ENCODE measurements around the gene SMIM41. TPM values are rescaled to one million over a fixed set of nuclear protein-coding genes. Genes with fewer than 3 reads are reported as not detected.

Gene SMIM41
- polyA plus RNA-seq, 3 donors, result not detected

GRCh38 chr12:52062167-52063081, 17.1 kb upstream of the SMIM41 start:
- Mint-ChIP-seq H3K4me3 (no peak overlapping the region), H3K27ac (no peak overlapping the region)
- no peak for TF ChIP-seq CTCF (IDR thresholded peaks at IDR 0.05)

GRCh38 chr12:52063082-52063924, 16.2 kb upstream of the SMIM41 start:
- Mint-ChIP-seq H3K27me3 (ENCODE audit: low read depth in 3 of 3) (peaks cover 2 to 23% (median 19%) of the 10 kb centered on the region in 3 donors), H3K27ac (peak overlapping the region in 1 of 7 donors; percentile 36), H3K36me3 (peaks cover 0 to 7% of the 10 kb centered on the region in 2 donors), H3K4me3 (no peak overlapping the region), H3K9me3 (peaks cover 0 to 4% (median 0%) of the 10 kb centered on the region in 7 donors), H3K4me1 (peaks cover 16% of the 10 kb centered on the region)
- DNase-seq, result no peak
- no peaks in the 10 kb centered on the region for H3K4me1 ChIP-seq (ENCODE audit: control insufficient read depth in 1 of 2, insufficient read depth in 2 of 2, low read length in 2 of 2)
- H3K79me2 ChIP-seq (ENCODE audit: insufficient read depth, low read length), result no peaks in the 10 kb centered on the region
- no peak for TF ChIP-seq CTCF (IDR thresholded peaks at IDR 0.05)
- no peak overlapping the region for H3K4me2 ChIP-seq (replicated peaks; ENCODE audit: extremely low read depth, low read length, poor library complexity, severe bottlenecking)
- intact Hi-C loops (cut with micrococcal nuclease), result no loop called here
- H2AFZ ChIP-seq (ENCODE audit: insufficient read depth, low read depth, low read length, poor library complexity, severe bottlenecking), result no peak overlapping the region
- H3K9ac ChIP-seq (ENCODE audit: insufficient read depth, low read length, poor library complexity, severe bottlenecking), result no peak overlapping the region
- no peak overlapping the region for H3K27ac ChIP-seq (ENCODE audit: low read depth in 1 of 2, low read length in 2 of 2)
- no peak overlapping the region for H3K4me3 ChIP-seq (replicated peaks in 1 of 3; ENCODE audit: low read depth in 2 of 3, low read length in 3 of 3)
- no peaks in the 10 kb centered on the region for H3K36me3 ChIP-seq (replicated peaks in 1 of 2; ENCODE audit: control insufficient read depth in 1 of 2, insufficient read depth in 2 of 2, low read length in 2 of 2)
- 93% methylated on average over 13 of the region's 20 CpGs for WGBS (ENCODE audit: insufficient coverage)
- H4K20me1 ChIP-seq (ENCODE audit: insufficient read depth, low read length), result peaks cover 6% of the 10 kb centered on the region
- peaks cover 0 to 5% of the 10 kb centered on the region in 2 donors for H3K27me3 ChIP-seq (ENCODE audit: control insufficient read depth in 2 of 2, insufficient read depth in 2 of 2, low read length in 2 of 2)
- H3K9me3 ChIP-seq (replicated peaks in 1 of 2; ENCODE audit: control insufficient read depth in 1 of 2, insufficient read depth in 1 of 2, low read length in 2 of 2), result no peaks in the 10 kb centered on the region

More at GRCh38 chr12:52062167-52063081, 17.1 kb upstream of the SMIM41 start:
- Histone ChIP-seq H3K9ac (ENCODE audit: insufficient read depth, low read length, poor library complexity, severe bottlenecking) (no peak overlapping the region), H3K36me3 (replicated peaks in 1 of 2; ENCODE audit: control insufficient read depth in 1 of 2, insufficient read depth in 2 of 2, low read length in 2 of 2) (peaks cover 0 to 2% of the 10 kb centered on the region in 2 donors), H2AFZ (ENCODE audit: insufficient read depth, low read depth, low read length, poor library complexity, severe bottlenecking) (no peak overlapping the region), H3K27ac (ENCODE audit: low read depth in 1 of 2, low read length in 2 of 2) (no peak overlapping the region), H3K4me2 (replicated peaks; ENCODE audit: extremely low read depth, low read length, poor library complexity, severe bottlenecking) (no peak overlapping the region), H4K20me1 (ENCODE audit: insufficient read depth, low read length) (peaks cover 13% of the 10 kb centered on the region), H3K4me3 (replicated peaks in 1 of 3; ENCODE audit: low read depth in 2 of 3, low read length in 3 of 3) (no peak overlapping the region), H3K4me1 (ENCODE audit: control insufficient read depth in 1 of 2, insufficient read depth in 2 of 2, low read length in 2 of 2) (no peaks in the 10 kb centered on the region), H3K27me3 (ENCODE audit: control insufficient read depth in 2 of 2, insufficient read depth in 2 of 2, low read length in 2 of 2) (peaks cover 0 to 5% of the 10 kb centered on the region in 2 donors), H3K79me2 (ENCODE audit: insufficient read depth, low read length) (no peaks in the 10 kb centered on the region), H3K9me3 (replicated peaks in 1 of 2; ENCODE audit: control insufficient read depth in 1 of 2, insufficient read depth in 1 of 2, low read length in 2 of 2) (no peaks in the 10 kb centered on the region)
- Mint-ChIP-seq H3K36me3 (peaks cover under 1 to 10% of the 10 kb centered on the region in 2 donors), H3K9me3 (peaks cover 0 to 2% (median 0%) of the 10 kb centered on the region in 7 donors), H3K27me3 (ENCODE audit: low read depth in 3 of 3) (peaks cover 2 to 21% (median 16%) of the 10 kb centered on the region in 3 donors), H3K4me1 (peaks cover 16% of the 10 kb centered on the region)
- 90% methylated on average over 4 of the region's 6 CpGs for WGBS (ENCODE audit: insufficient coverage)
- intact Hi-C loops (cut with micrococcal nuclease), result no loop called here
- no peak for DNase-seq

Measured in CD14-positive monocyte (primary cell).